HG02798 (cell line): Measurements from ENCODE around the gene SLC25A42.

Experiments used
- ATAC-seq: cut with Tn5 transposase; IDR thresholded peaks from one replicate; pipeline ENCODE4 v1.9.1; 2021; ENCODE audit warnings: mild to moderate bottlenecking; ENCODE audit not compliant: unreplicated experiment, poor library complexity

The SLC25A42 gene

DNA sequence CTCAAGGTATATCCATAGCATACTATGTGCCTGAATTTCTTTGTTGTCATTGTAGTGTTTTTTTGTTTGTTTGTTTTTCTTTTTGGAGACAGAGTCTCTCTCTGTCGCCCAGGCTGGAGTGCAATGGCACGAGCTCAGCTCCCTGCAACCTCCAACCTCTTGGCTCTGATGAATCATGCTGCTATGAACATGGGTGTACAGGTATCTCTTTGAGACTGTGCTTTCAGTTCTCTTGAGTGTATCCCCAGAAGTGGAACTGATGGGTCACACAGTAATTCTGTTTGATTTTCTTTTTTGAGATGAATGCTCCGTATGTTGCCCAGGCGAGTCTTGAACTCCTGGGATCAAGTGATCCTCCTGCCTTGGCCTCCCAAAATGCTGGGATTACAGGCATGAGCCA lies 13.7 kb upstream of the SLC25A42 start:
- ATAC-seq = no peak

DNA sequence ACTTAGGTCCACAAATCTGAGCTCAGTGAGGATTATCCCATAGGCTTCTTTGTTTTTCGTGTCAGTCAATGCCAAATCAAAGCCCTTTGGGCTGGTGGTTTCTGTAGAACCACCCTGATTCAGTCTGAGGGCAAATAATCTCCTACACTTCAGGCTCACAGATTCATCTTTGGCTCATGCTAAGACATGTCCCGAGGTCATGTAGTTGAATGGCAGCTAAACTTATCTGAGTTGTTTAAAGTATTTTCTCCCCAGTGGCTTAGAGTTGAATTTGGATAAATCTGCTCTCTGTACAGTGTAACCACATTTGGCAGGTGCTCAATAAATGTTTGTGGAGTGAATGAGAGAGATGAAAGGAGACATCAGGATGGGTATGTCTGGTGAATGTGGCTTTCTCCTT lies 13.1 kb upstream of the SLC25A42 start:
- no peak for ATAC-seq

DNA sequence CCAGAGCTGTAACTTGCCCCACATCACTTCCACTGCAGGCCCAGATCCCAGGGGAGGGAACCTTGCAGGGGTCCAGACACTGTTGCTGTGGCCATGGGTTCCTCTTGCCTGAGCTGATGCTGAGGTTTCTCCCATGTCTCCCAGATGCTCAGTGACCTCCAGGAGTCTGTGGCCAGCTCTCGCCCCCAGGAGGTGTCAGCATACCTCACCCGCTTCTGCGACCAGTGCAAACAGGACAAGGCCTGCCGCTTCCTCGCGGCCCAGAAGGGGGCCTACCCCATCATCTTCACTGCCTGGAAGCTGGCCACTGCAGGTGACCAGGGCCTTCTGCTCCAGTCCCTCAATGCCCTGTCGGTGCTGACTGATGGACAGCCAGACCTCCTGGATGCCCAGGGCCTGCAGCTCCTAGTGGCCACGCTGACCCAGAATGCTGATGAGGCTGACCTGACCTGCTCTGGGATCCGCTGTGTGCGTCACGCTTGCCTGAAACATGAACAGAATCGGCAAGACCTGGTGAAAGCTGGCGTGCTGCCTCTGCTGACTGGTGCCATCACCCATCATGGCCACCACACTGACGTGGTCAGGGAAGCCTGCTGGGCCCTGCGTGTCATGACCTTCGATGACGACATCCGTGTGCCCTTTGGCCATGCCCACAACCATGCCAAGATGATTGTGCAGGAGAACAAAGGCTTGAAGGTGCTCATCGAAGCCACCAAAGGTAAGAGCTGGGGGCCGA lies 12.1 kb upstream of the SLC25A42 start:
- ATAC-seq = no peak

DNA sequence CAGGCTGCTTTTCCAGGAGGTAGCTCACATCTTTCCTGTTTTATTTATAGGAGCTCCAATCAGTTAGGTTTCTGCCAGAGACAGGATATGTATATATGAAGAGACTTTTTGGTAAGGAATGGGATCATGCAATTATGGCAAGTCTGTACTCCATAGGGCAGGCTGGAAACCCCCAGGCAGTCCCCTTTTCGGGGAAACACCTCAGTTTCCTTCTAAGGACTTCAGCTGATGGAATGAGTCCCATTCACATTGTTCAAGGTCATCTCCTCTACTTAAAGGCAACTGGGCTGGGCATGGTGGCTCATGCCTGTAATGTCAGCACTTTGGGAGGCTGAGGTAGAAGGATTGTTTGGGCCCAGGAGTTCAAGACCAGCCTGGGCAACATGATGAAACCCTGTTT lies 10.9 kb upstream of the SLC25A42 start:
- no peak for ATAC-seq

DNA sequence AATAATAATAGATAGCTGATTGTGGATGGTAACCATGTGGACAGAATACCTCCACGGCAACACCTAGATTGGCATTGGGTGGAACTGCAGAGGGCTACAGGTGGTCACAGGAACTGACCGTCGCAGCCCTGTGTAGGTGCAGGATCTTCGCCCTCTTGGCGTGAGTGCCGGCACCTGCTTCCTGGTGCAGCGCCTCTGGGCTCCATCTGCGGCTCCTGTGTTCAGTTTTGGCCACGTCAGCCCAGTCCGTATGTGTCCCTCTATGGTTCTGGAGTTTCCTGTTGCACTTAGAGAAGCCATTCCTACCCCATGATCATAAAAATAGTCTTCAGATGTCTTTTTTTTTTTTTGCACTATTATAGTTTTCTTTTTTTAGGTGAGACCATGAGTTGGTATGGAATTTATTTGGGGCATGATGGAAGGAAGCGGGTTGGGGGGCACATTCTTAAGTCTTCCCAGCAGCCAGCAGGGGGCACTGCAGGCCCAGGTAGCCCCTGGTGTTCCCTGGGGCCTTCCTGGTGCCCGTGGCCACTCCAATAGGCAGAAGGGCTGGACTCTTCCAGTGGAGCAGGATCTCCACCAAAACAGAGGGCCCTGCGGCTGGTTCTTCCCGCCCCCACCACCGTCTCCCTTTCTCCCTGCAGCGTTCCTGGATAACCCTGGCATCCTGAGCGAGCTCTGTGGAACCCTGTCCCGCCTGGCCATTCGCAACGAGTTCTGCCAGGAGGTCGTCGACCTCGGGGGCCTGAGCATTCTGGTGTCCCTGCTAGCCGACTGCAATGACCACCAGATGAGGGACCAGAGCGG lies 10.1 kb upstream of the SLC25A42 start:
- ATAC-seq = no peak

DNA sequence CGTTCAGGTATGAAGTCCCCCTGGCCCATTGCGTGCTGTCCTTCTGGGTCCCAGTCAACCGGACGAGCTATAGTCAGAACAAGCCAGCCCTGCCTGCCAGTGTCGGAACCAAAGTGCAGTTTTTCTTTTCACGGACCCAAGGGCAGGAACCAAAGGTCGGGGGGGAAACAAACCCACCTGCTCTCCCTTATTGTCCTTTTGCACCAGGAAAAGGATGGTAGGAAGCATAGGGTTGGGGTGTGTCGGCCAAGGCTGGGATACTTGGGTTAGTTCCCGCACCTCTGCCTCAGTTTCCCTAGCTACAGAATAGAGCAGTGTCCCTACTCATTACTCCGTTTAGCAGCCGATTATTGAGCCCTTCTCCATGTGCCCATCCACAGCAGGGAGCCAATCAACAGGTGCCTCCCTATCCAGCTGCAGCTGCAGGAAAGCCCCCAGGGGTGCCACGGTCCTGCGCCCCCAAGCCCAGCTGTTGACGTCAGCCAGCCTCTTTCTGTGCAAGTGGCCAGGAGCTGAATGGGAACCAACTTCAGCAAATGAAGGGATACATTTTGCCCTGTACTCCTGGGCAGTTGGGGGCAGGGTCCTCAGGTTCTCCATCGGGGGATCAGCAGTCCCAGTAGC lies 9.4 kb upstream of the SLC25A42 start:
- no peak for ATAC-seq

DNA sequence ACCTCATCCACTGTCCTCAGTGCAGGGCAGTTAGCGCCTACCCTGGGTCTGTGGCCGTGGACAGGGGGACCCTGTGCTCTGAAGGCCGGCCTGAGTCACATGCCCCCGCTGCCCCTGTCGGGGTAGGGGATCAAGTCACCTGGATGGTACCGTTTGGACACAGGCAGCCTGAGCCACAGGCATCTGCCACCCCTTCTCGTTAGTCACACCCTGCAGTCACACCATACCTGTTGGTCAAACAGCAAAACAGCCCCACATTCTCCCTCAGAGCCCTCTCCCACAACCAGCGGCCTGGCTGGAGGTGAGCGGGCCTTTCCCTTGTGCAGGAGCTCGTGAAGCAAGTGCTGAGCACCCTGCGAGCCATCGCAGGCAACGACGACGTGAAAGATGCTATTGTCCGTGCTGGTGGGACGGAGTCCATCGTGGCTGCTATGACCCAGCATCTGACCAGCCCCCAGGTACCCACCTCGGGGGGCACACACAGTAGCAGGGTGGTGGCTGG lies 8.8 kb upstream of the SLC25A42 start:
- no peak for ATAC-seq

DNA sequence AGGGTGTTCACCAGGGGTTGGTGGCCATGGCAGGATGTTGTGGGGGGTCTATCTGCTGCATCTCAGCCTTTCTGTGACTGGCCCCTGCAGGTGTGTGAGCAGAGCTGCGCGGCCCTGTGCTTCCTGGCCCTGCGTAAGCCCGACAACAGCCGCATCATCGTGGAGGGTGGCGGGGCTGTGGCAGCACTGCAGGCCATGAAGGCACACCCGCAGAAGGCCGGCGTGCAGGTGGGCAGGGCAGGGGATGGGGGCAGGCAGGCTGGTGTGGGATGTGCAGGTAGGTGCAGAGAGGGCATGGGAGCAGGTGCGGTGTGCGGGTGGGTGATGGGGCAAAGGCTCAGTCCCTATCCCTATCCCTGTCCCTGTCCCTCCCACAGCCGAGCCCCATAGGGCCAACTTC lies 8.1 kb upstream of the SLC25A42 start:
- ATAC-seq = no peak

DNA sequence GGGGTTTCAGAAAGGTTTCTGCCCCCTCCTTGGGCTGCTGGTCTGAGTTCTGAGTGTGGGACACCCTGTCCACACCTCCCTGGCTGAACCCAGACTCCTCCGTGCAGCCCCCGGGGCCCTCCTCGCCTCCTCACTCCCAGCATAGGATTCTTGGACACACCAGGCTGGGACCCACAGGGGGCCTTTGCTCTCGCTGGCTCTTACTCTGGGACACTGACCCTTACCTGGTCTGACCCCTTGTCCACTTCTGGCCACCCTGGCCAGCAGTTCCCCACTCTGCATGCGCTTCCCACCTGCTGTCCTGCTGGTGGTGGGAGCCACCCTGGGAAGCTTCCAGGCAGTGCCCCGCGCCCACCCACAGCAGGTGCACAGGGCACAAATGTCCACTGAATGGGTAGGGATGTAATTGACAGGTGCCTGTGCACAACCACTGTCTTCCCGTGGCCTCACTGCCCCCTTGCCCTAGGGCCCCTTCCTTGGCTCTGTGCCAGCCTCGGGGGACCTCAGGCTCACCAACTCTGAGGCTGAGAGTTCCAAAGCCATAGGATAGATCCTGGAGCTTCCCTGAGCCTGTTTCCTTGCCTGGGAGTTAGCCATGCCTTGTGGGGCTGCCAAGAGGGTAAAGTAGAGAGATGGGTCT lies 7.0 kb upstream of the SLC25A42 start:
- ATAC-seq = no peak

DNA sequence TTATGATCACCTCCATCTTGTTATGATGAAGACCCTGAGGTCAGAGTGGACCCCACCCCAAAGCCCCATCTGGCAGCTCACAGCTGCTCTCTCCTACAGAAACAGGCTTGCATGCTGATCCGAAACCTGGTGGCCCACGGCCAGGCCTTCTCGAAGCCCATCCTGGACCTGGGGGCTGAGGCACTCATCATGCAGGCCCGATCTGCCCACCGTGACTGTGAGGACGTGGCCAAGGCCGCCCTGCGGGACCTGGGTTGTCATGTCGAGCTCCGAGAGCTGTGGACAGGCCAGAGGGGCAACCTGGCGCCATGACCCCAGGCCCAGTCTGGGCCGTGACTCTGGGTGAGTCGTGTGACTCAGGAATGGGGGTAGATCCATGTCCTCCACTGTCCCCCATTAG lies 6.5 kb upstream of the SLC25A42 start:
- ATAC-seq = no peak

DNA sequence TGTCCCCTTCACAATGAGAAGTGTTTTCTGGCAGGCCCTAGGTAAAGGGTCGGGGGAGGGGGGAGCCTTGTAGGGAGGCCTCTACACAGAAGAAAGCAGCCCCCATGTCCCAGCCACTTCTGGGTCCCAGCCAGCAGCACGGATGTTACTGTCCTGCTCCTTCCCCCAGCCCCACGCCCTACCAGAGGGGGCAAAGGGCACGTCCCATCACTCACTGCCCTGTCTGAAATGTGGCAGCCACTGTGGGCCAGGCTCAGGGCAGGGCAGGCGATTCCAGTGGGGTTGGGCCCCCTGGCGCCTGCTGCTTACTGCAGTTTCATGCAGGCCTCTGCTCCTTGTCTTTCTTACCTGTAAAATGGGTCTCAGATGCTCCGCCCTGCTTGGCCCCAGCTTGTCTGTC lies 6.1 kb upstream of the SLC25A42 start:
- no peak for ATAC-seq

DNA sequence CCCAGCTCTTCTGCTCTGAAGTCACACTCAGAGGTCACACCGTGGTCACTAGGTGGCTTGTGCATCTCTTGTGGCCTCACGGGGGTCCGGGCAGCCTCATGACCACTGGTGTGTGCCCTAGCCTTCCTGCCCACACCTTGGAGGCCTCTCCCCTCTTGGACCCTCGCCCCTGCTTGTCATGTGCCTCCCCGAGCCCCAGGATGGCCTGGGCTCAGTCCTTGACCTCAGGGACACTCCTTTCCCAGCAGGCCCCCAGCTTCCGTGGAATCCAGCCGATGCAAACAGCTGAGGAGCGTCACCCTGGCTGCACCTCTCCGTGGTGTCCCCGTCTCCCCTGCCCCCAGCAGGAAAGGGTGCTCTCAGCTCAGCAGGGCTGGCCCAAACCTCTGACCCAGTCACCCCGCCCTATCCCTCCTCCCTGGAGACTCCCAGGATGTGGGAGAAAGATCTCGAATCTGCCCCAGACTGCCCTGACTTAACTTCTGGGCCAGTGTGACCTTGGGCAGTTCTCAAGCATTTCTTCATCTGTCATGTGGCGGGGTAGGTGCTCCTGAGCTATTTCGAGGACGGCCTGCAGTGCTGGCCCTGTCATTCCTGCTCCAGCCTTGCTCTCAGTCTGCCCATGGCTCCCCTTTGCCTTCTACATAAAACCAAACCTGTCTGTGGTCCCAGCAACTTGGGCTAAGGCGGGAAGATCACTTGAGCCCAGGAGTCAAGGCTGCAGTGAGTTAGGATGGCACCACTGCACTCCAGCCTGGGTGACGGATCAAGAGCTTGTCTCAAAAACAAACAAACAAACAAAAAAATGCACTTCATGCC lies 4.6 kb upstream of the SLC25A42 start:
- ATAC-seq = no peak

DNA sequence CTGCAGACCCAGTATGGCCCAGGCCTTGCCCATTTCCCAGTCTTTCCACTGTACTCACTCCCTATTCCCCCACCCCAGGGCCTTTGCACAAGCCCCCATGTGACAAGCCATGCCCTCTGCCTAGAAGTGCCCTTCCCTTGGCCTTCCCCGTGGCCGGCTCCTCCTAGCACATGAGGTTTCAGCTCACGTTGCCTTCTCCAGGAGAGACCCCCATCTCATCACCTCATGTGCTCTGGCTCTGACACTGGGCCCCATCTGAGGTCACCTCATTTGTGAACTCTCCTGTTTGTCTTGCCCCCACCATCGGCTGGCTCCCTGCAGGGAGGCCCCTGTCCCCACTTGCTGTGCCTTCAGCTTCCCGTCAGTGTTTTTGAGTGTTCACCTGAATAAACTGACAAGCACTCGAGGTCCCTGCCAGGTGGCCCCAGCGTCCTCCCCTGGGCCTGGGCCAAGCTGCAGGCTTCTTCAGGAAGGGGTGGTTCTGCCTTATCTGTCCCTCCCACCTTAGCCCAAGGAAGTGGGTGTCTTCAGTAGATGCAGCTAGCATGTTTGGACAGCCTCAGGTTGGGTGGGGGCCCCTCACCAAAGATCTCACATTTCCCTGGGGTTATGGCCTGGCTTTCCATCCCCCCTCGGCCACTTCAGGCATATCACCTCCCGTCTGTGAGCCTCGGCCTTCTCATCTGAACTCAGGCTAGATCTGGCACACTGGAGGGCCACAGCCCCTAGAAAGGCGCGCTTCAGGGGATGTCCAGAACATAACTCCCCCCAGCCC lies 3.8 kb upstream of the SLC25A42 start:
- no peak for ATAC-seq

DNA sequence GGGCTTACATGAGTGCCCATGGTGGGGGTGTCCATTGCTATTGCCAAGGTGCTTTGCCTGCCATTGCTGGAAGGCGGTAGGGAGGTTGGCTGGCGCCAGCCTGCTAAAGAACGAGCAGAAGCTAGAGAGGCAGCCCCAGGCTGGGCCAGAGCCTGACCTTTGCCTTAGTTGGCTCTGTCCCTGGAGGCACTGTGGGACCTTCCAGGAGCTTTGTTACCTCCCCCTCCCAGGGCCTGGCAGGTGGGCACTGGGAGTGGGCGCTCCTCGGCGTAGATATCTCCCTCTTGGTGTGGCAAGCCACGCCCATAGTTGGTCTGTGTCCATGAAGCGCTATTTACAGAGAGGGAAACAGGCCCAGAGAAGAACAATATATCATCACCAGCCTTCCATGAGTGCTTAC lies 2.3 kb upstream of the SLC25A42 start:
- no peak for ATAC-seq

DNA sequence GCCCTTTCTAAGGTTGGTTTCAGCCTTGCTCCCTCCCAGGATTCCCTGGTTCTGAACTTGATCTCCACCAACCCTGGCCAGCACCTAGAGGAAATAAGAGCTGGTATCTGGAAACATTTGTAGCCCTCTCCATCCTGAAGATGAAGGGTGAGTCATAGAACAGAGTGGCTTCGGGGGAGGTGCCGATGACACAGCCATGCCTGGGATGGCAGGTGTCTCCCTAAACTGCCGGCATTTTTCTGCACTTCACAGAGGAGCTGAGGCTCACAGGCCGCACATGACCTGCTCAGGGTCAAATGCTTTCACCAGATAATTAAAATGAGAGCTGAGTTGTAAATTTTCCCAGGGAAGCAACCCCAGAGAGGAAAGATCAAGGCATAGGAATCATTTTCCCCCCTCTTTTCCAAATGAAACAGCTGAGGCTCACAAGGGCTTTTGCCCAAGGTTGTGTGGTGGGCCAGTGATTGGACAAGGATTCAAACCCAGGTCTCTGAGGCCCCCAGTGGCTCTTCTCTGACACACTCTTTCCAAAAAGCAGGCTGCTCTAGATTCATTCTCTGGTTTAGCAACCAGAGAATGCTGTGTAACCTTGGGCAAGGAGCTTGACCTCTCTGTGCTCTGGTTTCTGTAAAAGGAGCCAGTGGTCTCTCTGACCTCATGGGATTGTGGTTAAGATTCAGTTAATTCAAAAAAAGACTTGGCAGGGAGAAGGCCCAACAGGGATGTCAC lies 1.2 kb upstream of the SLC25A42 start:
- no peak for ATAC-seq

DNA sequence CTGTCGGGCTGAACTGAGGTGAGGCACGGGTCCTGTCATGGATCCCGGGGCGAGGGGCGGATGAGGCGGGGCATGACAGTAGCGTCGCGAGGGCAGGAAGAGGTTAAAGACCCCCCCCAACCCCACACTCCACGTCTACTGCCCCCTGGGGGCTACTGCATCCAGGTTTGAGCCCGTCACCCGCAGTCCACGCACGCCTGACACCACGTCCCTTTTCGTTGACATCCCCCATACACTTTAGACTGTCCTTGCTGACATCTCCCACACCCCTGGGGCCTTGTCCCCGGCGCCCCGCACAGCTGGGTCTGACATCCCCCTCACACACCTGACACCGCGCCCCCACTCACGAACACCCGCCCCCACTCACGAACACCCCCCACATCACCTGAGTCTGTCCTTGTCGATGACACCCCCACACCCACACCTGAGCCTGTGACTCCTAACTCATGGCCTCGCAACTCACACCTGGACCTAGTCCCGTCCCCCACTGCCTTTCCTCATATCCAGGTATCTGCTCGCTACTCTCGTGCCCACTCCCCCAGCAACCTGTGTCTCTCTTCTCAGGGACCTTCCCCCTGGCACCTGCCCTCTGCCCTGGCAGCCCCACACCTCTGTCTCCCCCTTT lies 416 bp downstream of the SLC25A42 start:
- no peak for ATAC-seq

DNA sequence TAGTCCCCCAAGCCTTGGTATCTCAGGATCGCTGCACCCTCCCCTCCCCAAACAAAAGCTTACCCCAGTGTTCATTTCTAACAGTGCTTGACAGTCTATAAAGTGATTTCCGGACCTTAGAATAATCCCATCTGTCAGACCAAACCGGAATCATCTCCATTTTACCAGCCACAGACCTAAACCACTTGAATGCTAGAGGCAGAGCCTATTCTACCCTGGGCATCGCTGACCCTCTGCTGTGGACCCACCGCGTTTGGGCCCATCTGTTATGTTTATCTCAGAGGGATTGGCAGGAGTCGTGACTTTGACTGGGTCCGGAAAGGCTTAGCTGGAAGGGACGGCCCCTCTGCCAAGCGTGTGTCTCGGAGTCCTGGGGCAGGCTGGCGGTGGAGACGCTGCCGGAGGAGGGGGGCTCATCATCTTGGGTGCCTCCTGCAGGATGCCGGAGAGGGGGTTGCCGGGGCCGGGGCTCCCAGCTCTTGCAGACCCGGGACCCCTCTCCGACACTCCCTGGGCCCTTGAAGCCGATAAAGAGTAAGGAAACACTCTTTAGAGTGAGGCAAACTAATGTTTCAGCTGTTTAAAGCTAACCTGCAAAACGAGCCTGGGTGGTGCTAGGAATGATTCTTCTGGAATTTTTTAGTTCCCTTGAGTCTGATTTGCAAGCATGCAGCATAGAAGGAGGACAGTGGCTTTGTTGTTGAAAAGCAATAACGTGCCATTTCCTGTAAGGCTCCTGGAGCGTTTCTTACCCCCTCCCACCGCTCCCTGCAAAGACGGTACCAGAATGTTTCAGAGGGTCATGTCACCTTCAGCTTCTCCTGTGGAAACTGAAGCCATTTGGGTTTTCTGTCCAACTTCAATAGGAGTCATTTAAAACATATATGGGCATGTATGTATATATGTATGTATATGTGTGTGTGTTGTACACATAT lies 1.3 kb downstream of the SLC25A42 start:
- no peak for ATAC-seq
